ENCODE results near the gene FGG. TPM values are rescaled to one million over a fixed set of nuclear protein-coding genes. Genes with fewer than 3 reads are reported as not detected.

The FGG gene
- total RNA-seq, 3 donors from 2014 or later, result 3.3 TPM; not detected in 2

GRCh38 chr4:154614306-154614705 lies 1.9 kb upstream of the FGG start:
- intact Hi-C loops (cut with DNase I; ENCODE audit: low total_unique reads), result no loop called here
- Histone ChIP-seq H3K27me3 (no peaks in the 10 kb centered on the region), H3K4me1 (no peaks in the 10 kb centered on the region), H3K36me3 (no peaks in the 10 kb centered on the region), H3K27ac (no peak overlapping the region), H3K9me3 (no peaks in the 10 kb centered on the region), H3K4me3 (no peak overlapping the region)
- DNase-seq (ENCODE audit: low spot score in 2 of 2), result no peak
- TF ChIP-seq POLR2AphosphoS5 (IDR thresholded peaks at IDR 0.05), result no peak
- no peak for TF ChIP-seq POLR2A (IDR thresholded peaks at IDR 0.05)
- TF ChIP-seq CTCF (IDR thresholded peaks at IDR 0.05), result no peak

DNA sequence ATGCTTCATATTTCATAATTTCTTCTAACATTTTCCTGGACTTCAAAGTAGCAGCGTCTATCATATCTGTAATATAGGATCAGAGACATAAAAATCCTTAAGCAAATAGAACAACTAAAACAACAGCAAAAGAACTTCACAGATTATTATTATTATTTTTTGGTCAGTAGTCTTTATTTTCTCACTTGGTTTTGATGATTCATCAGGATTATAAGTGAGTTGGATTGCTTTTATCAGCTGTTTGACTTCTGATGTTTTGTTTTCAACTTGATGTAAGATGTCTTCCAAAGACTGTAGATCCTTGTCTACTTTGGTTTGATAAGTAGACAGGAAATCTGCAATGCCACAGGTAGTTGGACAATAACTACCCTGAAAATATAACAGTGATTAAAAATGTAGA lies 623 bp downstream of the FGG start:
- H3K4me3 ChIP-seq, result no peak overlapping the region
- H3K27ac ChIP-seq, result no peak overlapping the region
- no peak for DNase-seq (ENCODE audit: low spot score in 2 of 2)
- TF ChIP-seq POLR2AphosphoS5 (IDR thresholded peaks at IDR 0.05) (no peak), POLR2A (IDR thresholded peaks at IDR 0.05) (no peak), CTCF (IDR thresholded peaks at IDR 0.05) (no peak)
- no peaks in the 10 kb centered on the region for H3K9me3 ChIP-seq
- intact Hi-C loops (cut with DNase I; ENCODE audit: low total_unique reads), result no loop called here
- no peaks in the 10 kb centered on the region for H3K27me3 ChIP-seq
- H3K36me3 ChIP-seq, result no peaks in the 10 kb centered on the region
- H3K4me1 ChIP-seq, result no peaks in the 10 kb centered on the region

- H3K27me3 ChIP-seq, result no peaks in the 10 kb centered on the region
- no peak overlapping the region for H3K27ac ChIP-seq
- H3K9me3 ChIP-seq, result no peaks in the 10 kb centered on the region
- no peaks in the 10 kb centered on the region for H3K4me1 ChIP-seq
- TF ChIP-seq CTCF (IDR thresholded peaks at IDR 0.05) (no peak), POLR2AphosphoS5 (IDR thresholded peaks at IDR 0.05) (no peak), POLR2A (IDR thresholded peaks at IDR 0.05) (no peak)
- no peak overlapping the region for H3K4me3 ChIP-seq
- no peaks in the 10 kb centered on the region for H3K36me3 ChIP-seq
- DNase-seq (ENCODE audit: low spot score in 2 of 2), result no peak
- intact Hi-C loops (cut with DNase I; ENCODE audit: low total_unique reads), result no loop called here
These were observed 1.9 kb downstream of the FGG start for GRCh38 chr4:154610582-154610981.

GRCh38 chr4:154609532-154609931 lies 2.9 kb downstream of the FGG start:
- H3K4me1 ChIP-seq, result no peaks in the 10 kb centered on the region
- intact Hi-C loops (cut with DNase I; ENCODE audit: low total_unique reads), result no loop called here
- no peak for TF ChIP-seq CTCF (IDR thresholded peaks at IDR 0.05)
- no peak for TF ChIP-seq POLR2A (IDR thresholded peaks at IDR 0.05)
- no peak for TF ChIP-seq POLR2AphosphoS5 (IDR thresholded peaks at IDR 0.05)
- H3K4me3 ChIP-seq, result no peak overlapping the region
- H3K36me3 ChIP-seq, result no peaks in the 10 kb centered on the region
- no peak for DNase-seq (ENCODE audit: low spot score in 2 of 2)
- no peak overlapping the region for H3K27ac ChIP-seq
- no peaks in the 10 kb centered on the region for H3K9me3 ChIP-seq
- no peaks in the 10 kb centered on the region for H3K27me3 ChIP-seq

DNA sequence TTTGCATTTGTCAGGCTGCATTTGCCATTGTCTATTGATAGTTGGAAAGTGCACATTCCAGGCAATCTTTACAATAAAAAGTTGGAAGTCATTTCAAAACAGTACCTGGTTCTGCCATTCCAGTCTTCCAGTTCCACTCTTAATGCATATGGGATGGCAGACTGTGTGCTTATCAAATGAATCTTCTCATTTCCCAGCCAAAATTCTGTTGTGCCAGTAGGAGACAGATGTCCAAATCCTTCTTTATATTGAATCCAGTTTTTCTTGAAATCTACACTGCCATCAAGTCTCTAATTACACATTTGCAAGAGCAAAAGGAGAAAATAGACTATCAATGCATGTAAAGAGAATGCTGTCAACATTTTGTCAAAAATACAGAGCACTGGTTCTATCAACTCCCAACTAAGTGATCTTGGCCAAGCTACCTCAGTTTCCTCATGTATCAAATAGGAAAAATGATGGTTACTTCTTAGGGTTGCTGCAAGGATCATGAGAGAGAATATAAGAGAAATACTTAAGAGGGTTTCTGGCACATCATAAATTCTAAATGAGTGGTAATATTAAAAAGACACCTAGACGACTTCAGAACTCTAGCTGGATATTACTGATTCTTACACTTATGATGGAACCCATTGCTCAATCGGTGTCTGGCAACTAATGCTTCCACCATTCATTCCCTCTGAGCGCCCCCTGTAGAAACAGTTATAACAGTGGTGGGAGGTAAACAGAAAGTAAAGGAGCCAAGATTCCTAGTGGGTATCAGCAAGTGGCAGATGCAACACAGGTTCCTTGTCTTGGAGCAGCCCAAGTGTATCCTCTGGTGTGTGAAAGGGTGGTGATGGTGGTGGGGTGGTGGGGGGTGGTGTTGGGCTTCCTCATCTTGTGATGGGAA lies 3.8 kb downstream of the FGG start:
- no peaks in the 10 kb centered on the region for H3K4me1 ChIP-seq
- TF ChIP-seq POLR2AphosphoS5 (IDR thresholded peaks at IDR 0.05), result no peak
- no peak for TF ChIP-seq CTCF (IDR thresholded peaks at IDR 0.05)
- TF ChIP-seq POLR2A (IDR thresholded peaks at IDR 0.05), result no peak
- no peaks in the 10 kb centered on the region for H3K9me3 ChIP-seq
- H3K36me3 ChIP-seq, result no peaks in the 10 kb centered on the region
- intact Hi-C loops (cut with DNase I; ENCODE audit: low total_unique reads), result no loop called here
- DNase-seq (ENCODE audit: low spot score in 2 of 2), result no peak
- H3K4me3 ChIP-seq, result no peak overlapping the region
- H3K27ac ChIP-seq, result no peak overlapping the region
- H3K27me3 ChIP-seq, result no peaks in the 10 kb centered on the region
